Measurements from ENCODE around the gene PREP.

The PREP gene

DNA sequence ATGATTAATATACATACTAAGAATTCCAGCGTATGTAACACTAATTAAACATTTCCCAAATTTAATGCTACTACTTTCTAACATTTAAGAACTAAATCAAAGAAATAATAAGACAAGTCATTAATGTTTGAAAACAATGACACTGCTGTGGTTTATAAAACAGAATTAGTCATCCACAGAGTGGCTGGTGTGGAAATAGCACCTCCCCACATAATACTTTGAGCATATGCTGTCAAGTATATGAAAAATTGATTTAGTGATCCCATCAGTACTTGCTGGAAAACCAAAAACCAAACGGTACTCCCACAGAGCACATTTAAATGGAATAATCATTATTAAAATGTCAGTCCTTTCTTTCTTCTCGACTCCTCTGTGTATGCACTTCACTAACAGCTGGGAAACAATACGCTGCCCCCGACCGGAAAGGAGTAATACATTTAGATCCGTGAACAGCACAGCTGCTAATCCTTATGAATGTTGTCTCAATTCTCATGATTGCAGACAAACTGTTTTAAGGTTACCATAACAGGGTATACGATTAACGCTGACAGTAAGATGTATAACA lies 78.4 kb downstream of the PREP start:
- no peaks in the 10 kb centered on the region for H3K27me3 ChIP-seq (ENCODE audit: insufficient read depth, insufficient read length)
- H3K4me1 ChIP-seq (ENCODE audit: insufficient read depth, insufficient read length): no peaks in the 10 kb centered on the region
- H3K4me3 ChIP-seq (ENCODE audit: insufficient read length, low read depth): no peak overlapping the region
- TF ChIP-seq YY1 (IDR thresholded peaks at IDR 0.05; ENCODE audit: insufficient read depth, insufficient read length): no peak
- TF ChIP-seq SUZ12 (IDR thresholded peaks at IDR 0.05; ENCODE audit: extremely low read depth, insufficient read depth, insufficient read length): no peak
- TF ChIP-seq ZNF274 (IDR thresholded peaks at IDR 0.05; ENCODE audit: low read depth, low read length): no peak
- H3K9ac ChIP-seq (ENCODE audit: insufficient read length, low read depth): no peak overlapping the region
- no peak for DNase-seq (ENCODE audit: low read depth, low spot score)
- peaks cover 61% of the 10 kb centered on the region for H3K36me3 ChIP-seq (ENCODE audit: insufficient read depth, insufficient read length, low read length)
- H3K9me3 ChIP-seq (ENCODE audit: insufficient read depth, low read length): no peaks in the 10 kb centered on the region

GRCh38 chr6:105322499-105323225 lies 80.2 kb downstream of the PREP start:
- no peak overlapping the region for H3K9ac ChIP-seq (ENCODE audit: insufficient read length, low read depth)
- H3K36me3 ChIP-seq (ENCODE audit: insufficient read depth, insufficient read length, low read length): peaks cover 54% of the 10 kb centered on the region
- H3K4me1 ChIP-seq (ENCODE audit: insufficient read depth, insufficient read length): no peaks in the 10 kb centered on the region
- H3K9me3 ChIP-seq (ENCODE audit: insufficient read depth, low read length): no peaks in the 10 kb centered on the region
- no peak for TF ChIP-seq SUZ12 (IDR thresholded peaks at IDR 0.05; ENCODE audit: extremely low read depth, insufficient read depth, insufficient read length)
- no peak for TF ChIP-seq ZNF274 (IDR thresholded peaks at IDR 0.05; ENCODE audit: low read depth, low read length)
- no peak for TF ChIP-seq YY1 (IDR thresholded peaks at IDR 0.05; ENCODE audit: insufficient read depth, insufficient read length)
- no peak overlapping the region for H3K4me3 ChIP-seq (ENCODE audit: insufficient read length, low read depth)
- no peaks in the 10 kb centered on the region for H3K27me3 ChIP-seq (ENCODE audit: insufficient read depth, insufficient read length)
- DNase-seq (ENCODE audit: low read depth, low spot score): no peak

- Histone ChIP-seq H3K9me3 (ENCODE audit: insufficient read depth, low read length) (no peaks in the 10 kb centered on the region), H3K9ac (ENCODE audit: insufficient read length, low read depth) (no peak overlapping the region), H3K36me3 (ENCODE audit: insufficient read depth, insufficient read length, low read length) (peaks cover 49% of the 10 kb centered on the region), H3K4me3 (ENCODE audit: insufficient read length, low read depth) (no peak overlapping the region), H3K27me3 (ENCODE audit: insufficient read depth, insufficient read length) (no peaks in the 10 kb centered on the region), H3K4me1 (ENCODE audit: insufficient read depth, insufficient read length) (no peaks in the 10 kb centered on the region)
- no peak for DNase-seq (ENCODE audit: low read depth, low spot score)
- TF ChIP-seq ZNF274 (IDR thresholded peaks at IDR 0.05; ENCODE audit: low read depth, low read length) (no peak), YY1 (IDR thresholded peaks at IDR 0.05; ENCODE audit: insufficient read depth, insufficient read length) (no peak), SUZ12 (IDR thresholded peaks at IDR 0.05; ENCODE audit: extremely low read depth, insufficient read depth, insufficient read length) (no peak)
Observed at GRCh38 chr6:105321728-105322127, 81.2 kb downstream of the PREP start.

DNA sequence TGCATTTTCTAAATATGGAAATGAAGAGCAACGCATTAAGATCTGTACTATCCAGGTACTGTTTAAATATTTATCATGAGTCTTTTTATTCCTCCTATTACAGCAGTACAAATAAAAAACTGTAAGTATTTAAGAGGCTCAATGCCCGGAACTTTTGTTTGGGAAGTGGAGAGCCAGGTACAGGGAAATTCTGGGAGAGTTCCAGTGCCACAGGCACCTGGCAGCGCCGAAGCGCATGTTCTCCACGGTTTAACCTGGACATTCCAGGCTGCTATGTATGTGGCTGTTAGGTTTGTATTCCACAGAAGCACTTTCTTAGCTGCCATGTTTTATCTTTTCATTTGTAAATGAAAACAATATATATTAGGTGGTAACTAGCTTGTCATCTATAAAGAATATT lies 81.7 kb downstream of the PREP start:
- no peaks in the 10 kb centered on the region for H3K27me3 ChIP-seq (ENCODE audit: insufficient read depth, insufficient read length)
- DNase-seq (ENCODE audit: low read depth, low spot score): no peak
- H3K4me1 ChIP-seq (ENCODE audit: insufficient read depth, insufficient read length): no peaks in the 10 kb centered on the region
- H3K36me3 ChIP-seq (ENCODE audit: insufficient read depth, insufficient read length, low read length): peaks cover 45% of the 10 kb centered on the region
- no peak overlapping the region for H3K9ac ChIP-seq (ENCODE audit: insufficient read length, low read depth)
- TF ChIP-seq SUZ12 (IDR thresholded peaks at IDR 0.05; ENCODE audit: extremely low read depth, insufficient read depth, insufficient read length): no peak
- no peak for TF ChIP-seq YY1 (IDR thresholded peaks at IDR 0.05; ENCODE audit: insufficient read depth, insufficient read length)
- no peak for TF ChIP-seq ZNF274 (IDR thresholded peaks at IDR 0.05; ENCODE audit: low read depth, low read length)
- no peak overlapping the region for H3K4me3 ChIP-seq (ENCODE audit: insufficient read length, low read depth)
- no peaks in the 10 kb centered on the region for H3K9me3 ChIP-seq (ENCODE audit: insufficient read depth, low read length)

DNA sequence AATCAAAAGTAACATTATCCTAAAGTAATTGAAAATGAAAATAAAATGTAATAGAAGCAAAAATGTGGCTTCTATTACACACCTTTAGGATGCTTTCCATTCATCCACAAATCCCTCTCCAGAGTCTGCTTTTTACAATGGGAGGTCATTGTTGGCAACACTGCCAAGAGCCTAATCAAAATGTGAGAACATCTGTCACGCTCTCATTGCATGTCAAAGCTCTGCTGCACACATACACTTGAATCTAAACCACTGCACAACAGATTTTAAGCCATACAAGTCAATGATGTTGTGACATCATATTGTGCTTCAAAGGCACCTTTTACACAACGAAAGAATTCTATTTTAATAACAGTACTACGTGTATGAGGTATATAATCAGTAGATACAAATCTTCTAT lies 82.1 kb downstream of the PREP start:
- Histone ChIP-seq H3K4me3 (ENCODE audit: insufficient read length, low read depth) (no peak overlapping the region), H3K4me1 (ENCODE audit: insufficient read depth, insufficient read length) (no peaks in the 10 kb centered on the region), H3K36me3 (ENCODE audit: insufficient read depth, insufficient read length, low read length) (peaks cover 45% of the 10 kb centered on the region), H3K27me3 (ENCODE audit: insufficient read depth, insufficient read length) (no peaks in the 10 kb centered on the region), H3K9me3 (ENCODE audit: insufficient read depth, low read length) (no peaks in the 10 kb centered on the region), H3K9ac (ENCODE audit: insufficient read length, low read depth) (no peak overlapping the region)
- TF ChIP-seq ZNF274 (IDR thresholded peaks at IDR 0.05; ENCODE audit: low read depth, low read length) (no peak), SUZ12 (IDR thresholded peaks at IDR 0.05; ENCODE audit: extremely low read depth, insufficient read depth, insufficient read length) (no peak), YY1 (IDR thresholded peaks at IDR 0.05; ENCODE audit: insufficient read depth, insufficient read length) (no peak)
- no peak for DNase-seq (ENCODE audit: low read depth, low spot score)

GRCh38 chr6:105320271-105320670 lies 82.6 kb downstream of the PREP start:
- H3K9ac ChIP-seq (ENCODE audit: insufficient read length, low read depth): no peak overlapping the region
- no peaks in the 10 kb centered on the region for H3K4me1 ChIP-seq (ENCODE audit: insufficient read depth, insufficient read length)
- H3K27me3 ChIP-seq (ENCODE audit: insufficient read depth, insufficient read length): no peaks in the 10 kb centered on the region
- no peaks in the 10 kb centered on the region for H3K9me3 ChIP-seq (ENCODE audit: insufficient read depth, low read length)
- H3K36me3 ChIP-seq (ENCODE audit: insufficient read depth, insufficient read length, low read length): peaks cover 45% of the 10 kb centered on the region
- no peak for DNase-seq (ENCODE audit: low read depth, low spot score)
- no peak for TF ChIP-seq YY1 (IDR thresholded peaks at IDR 0.05; ENCODE audit: insufficient read depth, insufficient read length)
- no peak overlapping the region for H3K4me3 ChIP-seq (ENCODE audit: insufficient read length, low read depth)

- no peaks in the 10 kb centered on the region for H3K4me1 ChIP-seq (ENCODE audit: insufficient read depth, insufficient read length)
- H3K9me3 ChIP-seq (ENCODE audit: insufficient read depth, low read length): no peaks in the 10 kb centered on the region
- no peak overlapping the region for H3K4me3 ChIP-seq (ENCODE audit: insufficient read length, low read depth)
- H3K36me3 ChIP-seq (ENCODE audit: insufficient read depth, insufficient read length, low read length): peaks cover 39% of the 10 kb centered on the region
- no peak overlapping the region for H3K9ac ChIP-seq (ENCODE audit: insufficient read length, low read depth)
- no peak for DNase-seq (ENCODE audit: low read depth, low spot score)
- no peak for TF ChIP-seq YY1 (IDR thresholded peaks at IDR 0.05; ENCODE audit: insufficient read depth, insufficient read length)
- TF ChIP-seq SUZ12 (IDR thresholded peaks at IDR 0.05; ENCODE audit: extremely low read depth, insufficient read depth, insufficient read length): no peak
- TF ChIP-seq ZNF274 (IDR thresholded peaks at IDR 0.05; ENCODE audit: low read depth, low read length): no peak
- no peaks in the 10 kb centered on the region for H3K27me3 ChIP-seq (ENCODE audit: insufficient read depth, insufficient read length)
Observed at GRCh38 chr6:105319331-105319730, 83.6 kb downstream of the PREP start.

Measured in NT2/D1 (cell line).